Calu3 (cell line): Measurements from ENCODE around the gene TNFRSF8. TPM values are rescaled to one million over a fixed set of nuclear protein-coding genes. Genes with fewer than 3 reads are reported as not detected.

Source experiments
- BruUV-seq: library from RNA; stranded (reverse); fragments of 400-500 nt; replicated peaks from 2 replicates; lab custom pipeline; 2021; lab: Mats Ljungman, UMichigan
- CTCF ChIA-PET: fragments of 300-600 bp; sonication (Branson Sonifier 250); formaldehyde crosslinking; loops from one replicate; lab custom pipeline; 2022; ENCODE audit warnings: antibody characterized with exemption; lab: Charles Lee
- DNase-seq: peaks from one replicate; pipeline ENCODE4 v3.0.0; 2022
- H3K27ac Mint-ChIP-seq: one replicate; pipeline ENCODE4 v1.8.0; 2022; ENCODE audit warnings: mixed read lengths; ENCODE audit not compliant: unreplicated experiment
- H3K27me3 Mint-ChIP-seq: one replicate; pipeline ENCODE4 v1.8.0; 2022; ENCODE audit warnings: mixed read lengths; ENCODE audit not compliant: unreplicated experiment
- H3K36me3 Mint-ChIP-seq: one replicate; pipeline ENCODE4 v1.8.0; 2022; ENCODE audit warnings: mild to moderate bottlenecking, moderate library complexity, mixed read lengths; ENCODE audit not compliant: insufficient read depth, unreplicated experiment
- H3K4me1 Mint-ChIP-seq: one replicate; pipeline ENCODE4 v1.8.0; 2022; ENCODE audit warnings: mild to moderate bottlenecking, low read depth, mixed read lengths; ENCODE audit not compliant: unreplicated experiment
- H3K4me3 Mint-ChIP-seq: one replicate; pipeline ENCODE4 v1.8.0; 2022; ENCODE audit warnings: mild to moderate bottlenecking, low read depth, moderate library complexity, mixed read lengths; ENCODE audit not compliant: unreplicated experiment
- H3K9me3 Mint-ChIP-seq: one replicate; pipeline ENCODE4 v1.8.0; 2022; ENCODE audit warnings: low read depth, mixed read lengths; ENCODE audit not compliant: unreplicated experiment
- intact Hi-C: fragments of 100-400 bp; cut with micrococcal nuclease; formaldehyde crosslinking; loops from one replicate; pipeline ENCODE4 v1.10.0; 2022; ENCODE audit not compliant: unreplicated experiment
- total RNA-seq: library from RNA; stranded (reverse); gene quantifications from 2 replicates; pipeline ENCODE4 v1.2.3, GENCODE V29; 2022
- TF ChIP-seq, protein P1 (sequence below): fragments of 200-600 bp; IDR thresholded peaks from one replicate; pipeline ENCODE4 v1.8.0; 2022; ENCODE audit warnings: antibody characterized with exemption; ENCODE audit not compliant: unreplicated experiment

TNFRSF8 gene
- total RNA-seq, 1 experiment from 2014 or later, result not detected

DNA sequence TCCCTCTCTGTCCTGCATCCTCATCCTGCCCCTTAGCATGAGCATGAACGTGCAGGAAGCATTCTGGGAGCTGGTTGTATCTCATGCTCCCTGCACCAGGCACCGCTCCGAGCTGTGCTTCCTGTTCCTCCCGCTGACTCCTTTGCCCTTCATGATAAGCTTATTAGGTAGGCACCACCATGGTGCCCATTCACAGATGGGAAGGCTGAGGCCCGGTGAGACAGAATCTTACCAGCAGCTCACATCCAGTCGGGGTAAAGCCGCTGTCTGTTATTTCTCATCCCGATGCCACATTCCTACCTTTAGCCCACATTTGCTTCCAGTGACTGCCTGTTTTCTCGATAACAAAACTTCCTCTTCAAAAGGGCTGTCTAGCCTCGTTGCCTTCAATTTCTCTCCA, 36.5 kb upstream of the TNFRSF8 start:
- CTCF ChIA-PET, result no interaction called here
- no TSS peak for BruUV-seq

GRCh38 chr1:12028248-12028647, 34.9 kb upstream of the TNFRSF8 start:
- Mint-ChIP-seq H3K27me3 (no peaks in the 10 kb centered on the region), H3K36me3 (peaks cover 8% of the 10 kb centered on the region), H3K4me3 (no peak overlapping the region), H3K4me1 (no peaks in the 10 kb centered on the region), H3K27ac (no peak overlapping the region), H3K9me3 (no peaks in the 10 kb centered on the region)
- no peak for DNase-seq
- CTCF ChIA-PET, result no interaction called here
- intact Hi-C loops, result no loop called here
- no TSS peak for BruUV-seq
- TF ChIP-seq, protein P1, sequence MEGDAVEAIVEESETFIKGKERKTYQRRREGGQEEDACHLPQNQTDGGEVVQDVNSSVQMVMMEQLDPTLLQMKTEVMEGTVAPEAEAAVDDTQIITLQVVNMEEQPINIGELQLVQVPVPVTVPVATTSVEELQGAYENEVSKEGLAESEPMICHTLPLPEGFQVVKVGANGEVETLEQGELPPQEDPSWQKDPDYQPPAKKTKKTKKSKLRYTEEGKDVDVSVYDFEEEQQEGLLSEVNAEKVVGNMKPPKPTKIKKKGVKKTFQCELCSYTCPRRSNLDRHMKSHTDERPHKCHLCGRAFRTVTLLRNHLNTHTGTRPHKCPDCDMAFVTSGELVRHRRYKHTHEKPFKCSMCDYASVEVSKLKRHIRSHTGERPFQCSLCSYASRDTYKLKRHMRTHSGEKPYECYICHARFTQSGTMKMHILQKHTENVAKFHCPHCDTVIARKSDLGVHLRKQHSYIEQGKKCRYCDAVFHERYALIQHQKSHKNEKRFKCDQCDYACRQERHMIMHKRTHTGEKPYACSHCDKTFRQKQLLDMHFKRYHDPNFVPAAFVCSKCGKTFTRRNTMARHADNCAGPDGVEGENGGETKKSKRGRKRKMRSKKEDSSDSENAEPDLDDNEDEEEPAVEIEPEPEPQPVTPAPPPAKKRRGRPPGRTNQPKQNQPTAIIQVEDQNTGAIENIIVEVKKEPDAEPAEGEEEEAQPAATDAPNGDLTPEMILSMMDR, result no peak

More for the DNA sequence above, 36.5 kb upstream of the TNFRSF8 start:
- no peak overlapping the region for H3K4me3 Mint-ChIP-seq
- no peaks in the 10 kb centered on the region for H3K27me3 Mint-ChIP-seq
- H3K4me1 Mint-ChIP-seq, result no peaks in the 10 kb centered on the region
- TF ChIP-seq, protein P1, result no peak
- H3K36me3 Mint-ChIP-seq, result peaks cover 8% of the 10 kb centered on the region
- no peaks in the 10 kb centered on the region for H3K9me3 Mint-ChIP-seq
- intact Hi-C loops, result no loop called here
- no peak overlapping the region for H3K27ac Mint-ChIP-seq
- DNase-seq, result no peak

- H3K9me3 Mint-ChIP-seq, result no peaks in the 10 kb centered on the region
- H3K4me3 Mint-ChIP-seq, result no peak overlapping the region
- TF ChIP-seq, protein P1, result no peak
- no TSS peak for BruUV-seq
- no peak for DNase-seq
- H3K4me1 Mint-ChIP-seq, result no peaks in the 10 kb centered on the region
- no peaks in the 10 kb centered on the region for H3K27me3 Mint-ChIP-seq
- H3K27ac Mint-ChIP-seq, result no peak overlapping the region
- intact Hi-C loops, result no loop called here
- peaks cover 12% of the 10 kb centered on the region for H3K36me3 Mint-ChIP-seq
- CTCF ChIA-PET, result interaction anchor here (0.7 kb wide), 1 partner anchor 22 kb away, joined by 5 read pairs; no protein-coding TSS in a partner anchor
Measured at GRCh38 chr1:12028957-12029511, 34.1 kb upstream of the TNFRSF8 start.

GRCh38 chr1:12029720-12030339, 33.3 kb upstream of the TNFRSF8 start:
- no peaks in the 10 kb centered on the region for H3K4me1 Mint-ChIP-seq
- H3K27ac Mint-ChIP-seq, result no peak overlapping the region
- intact Hi-C loops, result no loop called here
- no TSS peak for BruUV-seq
- no peaks in the 10 kb centered on the region for H3K9me3 Mint-ChIP-seq
- peaks cover 12% of the 10 kb centered on the region for H3K36me3 Mint-ChIP-seq
- CTCF ChIA-PET, result interaction anchor here (0.7 kb wide), 1 partner anchor 21 kb away, joined by 5 read pairs; no protein-coding TSS in a partner anchor
- no peaks in the 10 kb centered on the region for H3K27me3 Mint-ChIP-seq
- DNase-seq, result no peak
- TF ChIP-seq, protein P1, result no peak
- no peak overlapping the region for H3K4me3 Mint-ChIP-seq
